Neutrophil (primary cell): Measurements from ENCODE around the gene ZNF710.
A peak's percentile ranks its signal among the peaks of the same experiment; 100 is the strongest.

Source experiments
- H3K27ac ChIP-seq: fragments of 200-600 bp; sonication (generic); 2 replicates; pipeline ENCODE4 v1.5.1; 2016; ENCODE audit warnings: mild to moderate bottlenecking, moderate library complexity
- H3K27me3 ChIP-seq: fragments of 200-600 bp; sonication (generic); 2 replicates; pipeline ENCODE4 v1.6.0; 2016; ENCODE audit warnings: mild to moderate bottlenecking
- H3K36me3 ChIP-seq: fragments of 200-600 bp; sonication (generic); 2 replicates; pipeline ENCODE4 v1.5.1; 2017
- H3K4me1 ChIP-seq, 2 experiments: fragments of 200-600 bp in 1 of 2; sonication (generic) in 1 of 2; 1 replicate in 1 of 2; 2 replicates in 1 of 2; pipeline versions ENCODE4 v1.5.1 to v1.6.1; 2013 to 2016; ENCODE audit warnings: low read depth in 1 of 2, low read length in 1 of 2, mild to moderate bottlenecking in 1 of 2, moderate library complexity in 1 of 2; ENCODE audit not compliant: control insufficient read depth in 1 of 2, insufficient read depth in 1 of 2
- H3K4me3 ChIP-seq, 2 experiments: fragments of 200-600 bp in 1 of 2; sonication (generic) in 1 of 2; 1 replicate in 1 of 2; 2 replicates in 1 of 2; pipeline ENCODE4 v1.5.1; 2013 to 2016; ENCODE audit warnings: low read depth in 1 of 2, low read length in 1 of 2, mild to moderate bottlenecking in 1 of 2, moderate library complexity in 1 of 2
- H3K9me3 ChIP-seq: fragments of 200-600 bp; sonication (generic); 2 replicates; pipeline ENCODE4 v1.5.1; 2016
- CTCF ChIP-seq: fragments of 200-600 bp; sonication (generic); IDR thresholded peaks from 2 replicates; pipeline ENCODE4 v1.5.1; 2016; ENCODE audit warnings: antibody characterized with exemption

ZNF710 gene

GRCh38 chr15:90078965-90079364 lies 77.8 kb downstream of the ZNF710 start:
- Histone ChIP-seq H3K27ac (peak overlapping the region; percentile 9), H3K36me3 (peaks cover 82% of the 10 kb centered on the region), H3K27me3 (no peaks in the 10 kb centered on the region), H3K4me3 (no peak overlapping the region), H3K9me3 (no peaks in the 10 kb centered on the region), H3K4me1 (no peaks in the 10 kb centered on the region)
- TF ChIP-seq CTCF, result no peak

GRCh38 chr15:90079619-90080457 lies 78.7 kb downstream of the ZNF710 start:
- Histone ChIP-seq H3K4me1 (no peaks in the 10 kb centered on the region), H3K36me3 (peaks cover 82% of the 10 kb centered on the region), H3K27me3 (no peaks in the 10 kb centered on the region), H3K4me3 (no peak overlapping the region), H3K9me3 (no peaks in the 10 kb centered on the region), H3K27ac (no peak overlapping the region)
- no peak for TF ChIP-seq CTCF

DNA sequence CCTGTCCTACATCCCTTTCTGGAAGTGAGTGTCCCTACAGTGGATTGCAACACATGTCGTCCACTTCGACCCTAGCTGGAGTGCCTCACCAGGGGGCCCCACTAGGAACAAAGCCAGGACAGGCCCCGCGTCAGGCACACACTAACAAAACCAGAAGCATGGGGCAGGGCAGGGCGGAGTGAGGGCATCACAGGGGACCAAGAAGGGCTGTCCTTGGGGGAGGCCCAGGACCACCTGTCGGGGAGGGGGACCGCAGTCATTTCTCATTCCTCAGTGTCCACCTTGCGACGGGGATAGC lies 79.3 kb downstream of the ZNF710 start:
- H3K9me3 ChIP-seq, result no peaks in the 10 kb centered on the region
- no peaks in the 10 kb centered on the region for H3K4me1 ChIP-seq
- H3K4me3 ChIP-seq, result no peak overlapping the region
- H3K36me3 ChIP-seq, result peaks cover 82% of the 10 kb centered on the region
- H3K27me3 ChIP-seq, result no peaks in the 10 kb centered on the region
- no peak for TF ChIP-seq CTCF
- no peak overlapping the region for H3K27ac ChIP-seq

DNA sequence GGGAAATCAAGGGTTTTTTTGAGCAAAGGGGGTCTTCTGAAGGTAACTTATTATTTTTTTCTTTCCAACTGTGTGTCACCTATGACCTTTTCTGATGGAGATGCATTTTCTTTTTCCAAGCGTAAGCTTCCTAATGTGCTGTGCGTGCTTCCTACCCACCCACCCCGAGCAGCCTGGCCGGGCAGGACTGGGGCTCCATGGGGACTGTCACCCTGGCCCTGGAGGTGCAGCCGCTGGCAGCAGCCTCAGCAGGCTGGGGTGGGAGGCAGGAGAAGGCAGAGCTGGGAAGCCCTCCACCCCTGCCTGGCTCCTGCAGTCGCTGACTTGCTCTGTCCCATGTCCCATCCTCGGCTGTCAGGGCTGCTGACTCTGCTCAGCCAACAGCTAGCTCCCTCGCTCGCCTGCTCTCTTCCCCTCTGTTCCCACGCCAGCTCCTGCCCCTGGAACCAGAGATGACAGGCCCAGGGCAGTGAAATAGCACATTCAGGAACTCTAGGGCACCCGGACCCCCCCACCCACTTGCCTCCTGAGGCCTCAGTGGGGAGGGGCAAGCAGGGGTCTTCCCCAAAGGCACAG lies 79.8 kb downstream of the ZNF710 start:
- no peaks in the 10 kb centered on the region for H3K4me1 ChIP-seq
- no peaks in the 10 kb centered on the region for H3K27me3 ChIP-seq
- no peak overlapping the region for H3K27ac ChIP-seq
- no peak for TF ChIP-seq CTCF
- H3K36me3 ChIP-seq, result peaks cover 78% of the 10 kb centered on the region
- no peaks in the 10 kb centered on the region for H3K9me3 ChIP-seq
- H3K4me3 ChIP-seq, result no peak overlapping the region

GRCh38 chr15:90082140-90082715 lies 81.1 kb downstream of the ZNF710 start:
- peaks cover 68% of the 10 kb centered on the region for H3K36me3 ChIP-seq
- no peak overlapping the region for H3K4me3 ChIP-seq
- peaks cover 4 to 6% of the 10 kb centered on the region in 2 experiments for H3K4me1 ChIP-seq
- H3K27me3 ChIP-seq, result no peaks in the 10 kb centered on the region
- no peaks in the 10 kb centered on the region for H3K9me3 ChIP-seq
- no peak for TF ChIP-seq CTCF
- H3K27ac ChIP-seq, result peak overlapping the region; percentile 18
